Occipital lobe (tissue), 2 donors: Measurements from ENCODE around the gene RGPD8. TPM values are rescaled to one million over a fixed set of nuclear protein-coding genes. Genes with fewer than 3 reads are reported as not detected.
"Not testable (repeated sequence)": the region's sequence is repeated elsewhere in the genome, so short reads cannot be mapped to it uniquely, and the experiment has no call there.

Source experiments
- DNase-seq: peaks from one replicate; lab custom pipeline; 2025; lab: John Stamatoyannopoulos, UW
- total RNA-seq: library from RNA; depleted of rRNA; stranded (reverse); fragments of >200 nt; gene quantifications from one replicate; pipeline ENCODE4 v1.2.3, GENCODE V29; 2014

Gene RGPD8
- total RNA-seq, 1 donor from 2014 or later: 39.3 TPM

GRCh38 chr2:112435716-112436431 lies 2.4 kb upstream of the RGPD8 start:
- not testable (repeated sequence) for DNase-seq

GRCh38 chr2:112434890-112435715 lies 1.7 kb upstream of the RGPD8 start:
- DNase-seq: not testable (repeated sequence)

GRCh38 chr2:112433932-112434730 lies 686 bp upstream of the RGPD8 start:
- no peak for DNase-seq

GRCh38 chr2:112432735-112433479 lies 538 bp downstream of the RGPD8 start:
- not testable (repeated sequence) for DNase-seq

- DNase-seq: not testable (repeated sequence)
These were observed 1.1 kb downstream of the RGPD8 start for GRCh38 chr2:112432390-112432734.

- not testable (repeated sequence) for DNase-seq
These were observed 1.7 kb downstream of the RGPD8 start for GRCh38 chr2:112431587-112432295.

- not testable (repeated sequence) for DNase-seq
These were observed 8.9 kb downstream of the RGPD8 start for GRCh38 chr2:112424553-112424952.

- DNase-seq: not testable (repeated sequence)
These were observed 16.6 kb downstream of the RGPD8 start for GRCh38 chr2:112416860-112417259.

- DNase-seq: not testable (repeated sequence)
These were observed 73.4 kb downstream of the RGPD8 start for GRCh38 chr2:112360055-112360454.

GRCh38 chr2:112354335-112354734 lies 79.1 kb downstream of the RGPD8 start:
- DNase-seq: not testable (repeated sequence)

- DNase-seq: not testable (repeated sequence)
These were observed 80.4 kb downstream of the RGPD8 start for GRCh38 chr2:112352809-112353603.

GRCh38 chr2:112352292-112352691 lies 81.2 kb downstream of the RGPD8 start:
- not testable (repeated sequence) for DNase-seq

GRCh38 chr2:112345030-112346027 lies 88.1 kb downstream of the RGPD8 start:
- DNase-seq: no peak

GRCh38 chr2:112343827-112344585 lies 89.4 kb downstream of the RGPD8 start:
- no peak for DNase-seq

- DNase-seq: no peak
These were observed 91.3 kb downstream of the RGPD8 start for GRCh38 chr2:112342067-112342550.

- no peak for DNase-seq
These were observed 92.8 kb downstream of the RGPD8 start for GRCh38 chr2:112340475-112341267.

- no peak for DNase-seq
These were observed 93.5 kb downstream of the RGPD8 start for GRCh38 chr2:112339986-112340385.
